Right ventricle myocardium inferior (tissue), 1 donor: ENCODE measurements around the gene ARHGAP42. TPM values are rescaled to one million over a fixed set of nuclear protein-coding genes. Genes with fewer than 3 reads are reported as not detected.

Experiments used
- ATAC-seq: fragments of 200-7000 bp; cut with Tn5 transposase; one replicate; pipeline ENCODE4 v1.9.1; 2020; ENCODE audit warnings: mild to moderate bottlenecking, moderate library complexity
- DNase-seq: peaks from one replicate; pipeline ENCODE4 v3.0.0; 2021; ENCODE audit errors: missing footprints
- intact Hi-C: fragments of 100-400 bp; cut with DNase I; formaldehyde crosslinking; loops from one replicate; pipeline ENCODE4 v1.11.0; 2022
- total RNA-seq: library from RNA; stranded (reverse); fragmentation: NEBNext Ultra II Directional; extraction: Animal tissue kit (Norgen Biotek cat#: 25700); gene quantifications from one replicate; pipeline ENCODE4 v1.2.1, GENCODE V29; 2021
- donor health status: DM: no; HTN: yes; CAD: no; lungs with severe emphysema.

Gene ARHGAP42
- total RNA-seq, 1 donor from 2014 or later: 4.5 TPM

DNA sequence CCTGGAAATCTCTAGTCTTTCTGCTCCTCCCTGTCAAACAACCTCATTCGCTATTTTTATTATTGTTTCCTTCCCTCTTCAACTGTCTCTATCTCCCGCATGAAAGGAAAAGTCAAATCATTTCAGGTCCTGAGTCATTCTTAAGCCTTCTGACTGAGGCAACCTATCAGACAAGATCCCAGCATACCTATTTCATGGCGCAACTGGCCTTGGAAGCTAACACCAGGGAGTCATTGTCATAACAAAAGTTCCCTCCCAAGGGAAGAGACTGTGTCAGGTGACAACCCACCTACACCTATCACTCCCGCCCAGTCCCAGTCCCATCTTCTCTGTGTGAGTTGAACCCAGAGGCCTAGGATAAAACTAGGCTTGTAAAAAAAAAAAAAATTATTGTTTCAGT is 10.2 kb upstream of the ARHGAP42 start:
- no peak for ATAC-seq
- DNase-seq: no peak
- intact Hi-C loops: no loop called here

DNA sequence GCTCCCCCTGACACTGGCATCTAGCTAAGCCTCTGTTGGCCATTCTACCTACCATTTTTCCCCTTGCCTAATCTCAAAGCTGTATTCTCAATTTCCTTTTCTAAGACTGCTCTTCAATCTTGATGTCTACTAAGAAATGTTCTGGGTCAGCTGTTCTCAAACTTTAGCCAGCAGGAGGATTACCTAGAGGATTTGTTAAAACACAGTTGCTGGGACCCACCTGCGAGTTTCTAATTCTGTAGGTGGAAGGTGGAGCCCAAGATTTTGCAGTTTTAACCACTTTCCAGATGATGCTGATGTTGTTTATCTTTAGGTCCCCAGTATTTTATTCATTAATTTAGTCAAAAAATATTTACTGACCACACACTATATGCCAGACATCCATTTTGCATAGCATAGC is 9.3 kb upstream of the ARHGAP42 start:
- DNase-seq (no peak), ATAC-seq (no peak)
- intact Hi-C loops: no loop called here

DNA sequence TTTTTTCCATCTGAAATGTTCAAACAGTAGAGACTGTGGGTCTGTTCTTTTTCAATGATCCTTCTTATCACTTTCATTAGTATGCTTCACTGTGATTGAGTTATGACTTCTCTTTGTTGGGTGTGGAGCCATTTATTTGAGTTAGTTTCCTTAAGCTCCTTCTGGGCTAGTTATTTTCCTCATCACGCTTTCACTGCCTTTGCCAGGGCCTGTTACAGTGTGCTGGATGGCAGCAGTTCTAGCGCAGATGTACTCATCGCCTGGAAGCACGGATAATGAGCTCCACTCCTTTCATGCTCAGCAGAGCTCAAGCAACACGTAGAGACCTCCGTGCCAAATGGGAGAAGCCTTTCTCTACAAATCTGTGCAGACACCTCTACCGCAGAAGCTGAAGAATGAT is 7.0 kb upstream of the ARHGAP42 start:
- no peak for DNase-seq
- intact Hi-C loops: loop anchor here (5.0 kb wide), 1 partner anchor 252 kb away; no protein-coding TSS in a partner anchor
- no peak for ATAC-seq

DNA sequence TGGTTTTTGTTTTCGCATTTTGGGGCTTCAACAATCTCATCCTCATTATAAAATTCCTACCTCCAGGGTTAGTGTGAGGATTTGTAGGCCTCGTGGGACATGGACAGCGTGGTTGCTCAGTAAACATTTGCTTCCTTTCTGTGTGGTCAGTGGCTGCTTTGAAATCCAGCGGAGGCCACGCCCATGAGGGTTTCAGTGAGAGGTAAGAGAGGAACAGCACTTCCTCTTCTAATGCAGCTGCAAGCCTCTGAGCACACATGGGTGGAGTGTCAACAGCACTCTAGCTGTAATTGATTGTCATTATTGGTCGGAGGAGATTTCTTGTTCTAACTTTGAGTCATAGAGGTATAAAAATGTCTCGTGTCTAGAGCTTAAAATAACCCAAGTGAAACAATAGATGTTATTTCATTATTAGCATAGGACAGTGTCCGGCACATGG is 6.0 kb upstream of the ARHGAP42 start:
- intact Hi-C loops: loop anchor here (5.0 kb wide), 1 partner anchor 251 kb away; no protein-coding TSS in a partner anchor
- peak; percentile 75 for DNase-seq
- peak; percentile 69 for ATAC-seq

DNA sequence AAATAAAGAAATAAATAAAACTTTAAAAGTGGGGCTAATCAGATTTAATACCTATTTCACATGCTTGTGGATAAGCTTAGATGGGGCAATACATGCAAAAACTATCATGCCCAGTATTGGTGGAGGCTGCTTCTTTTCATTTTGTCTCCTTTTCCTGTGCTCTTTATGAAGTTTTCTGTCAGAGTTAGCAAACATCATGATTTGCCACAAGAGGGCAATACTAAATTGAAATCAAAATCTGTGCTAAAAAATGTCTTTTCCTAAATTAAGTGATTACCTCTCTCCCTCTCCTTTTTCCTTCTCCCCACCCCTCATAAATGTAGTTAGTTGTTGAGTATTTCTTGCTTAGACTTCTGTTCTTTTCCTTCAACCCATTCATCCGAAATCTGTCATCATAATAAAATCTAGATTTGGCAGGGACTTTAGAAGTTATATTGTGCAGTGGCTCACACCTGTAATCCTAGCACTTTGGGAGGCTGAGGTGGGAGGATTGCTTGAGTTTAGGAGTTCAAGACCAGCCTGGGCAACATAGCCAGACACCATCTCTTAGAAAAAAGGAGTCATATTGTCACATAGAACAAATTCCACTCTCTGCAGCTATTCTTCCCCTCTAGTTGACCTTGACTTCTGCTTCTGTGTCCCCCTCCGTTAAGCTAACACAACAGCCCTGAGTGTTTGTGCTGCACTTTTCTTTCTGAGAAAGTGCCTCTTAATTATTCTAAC is 4.7 kb upstream of the ARHGAP42 start:
- ATAC-seq (no peak), DNase-seq (no peak)
- intact Hi-C loops: loop anchor here (2.0 to 5.0 kb wide), 2 partner anchors 172 to 250 kb away; no protein-coding TSS in a partner anchor

DNA sequence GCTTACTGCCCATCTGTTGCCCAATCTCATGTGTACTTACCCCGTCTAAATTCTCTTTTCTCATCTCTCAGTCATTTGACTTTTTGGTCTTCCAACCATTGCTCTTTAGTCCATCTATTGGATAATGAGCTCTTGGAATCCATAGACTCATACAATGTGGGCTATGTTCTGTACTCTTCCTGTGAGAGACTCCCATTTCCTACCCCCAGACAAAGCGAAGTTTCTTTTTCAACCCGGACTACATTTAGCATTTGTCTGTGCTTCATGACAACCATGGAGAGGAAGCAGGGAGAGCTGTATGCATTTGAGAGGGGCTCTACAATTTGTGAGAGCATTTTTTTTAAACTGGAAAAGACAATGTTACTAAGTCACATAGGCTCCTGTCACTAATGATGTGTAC is 4.0 kb upstream of the ARHGAP42 start:
- intact Hi-C loops: loop anchor here (2.0 to 5.0 kb wide), 2 partner anchors 172 to 249 kb away; no protein-coding TSS in a partner anchor
- DNase-seq: no peak

DNA sequence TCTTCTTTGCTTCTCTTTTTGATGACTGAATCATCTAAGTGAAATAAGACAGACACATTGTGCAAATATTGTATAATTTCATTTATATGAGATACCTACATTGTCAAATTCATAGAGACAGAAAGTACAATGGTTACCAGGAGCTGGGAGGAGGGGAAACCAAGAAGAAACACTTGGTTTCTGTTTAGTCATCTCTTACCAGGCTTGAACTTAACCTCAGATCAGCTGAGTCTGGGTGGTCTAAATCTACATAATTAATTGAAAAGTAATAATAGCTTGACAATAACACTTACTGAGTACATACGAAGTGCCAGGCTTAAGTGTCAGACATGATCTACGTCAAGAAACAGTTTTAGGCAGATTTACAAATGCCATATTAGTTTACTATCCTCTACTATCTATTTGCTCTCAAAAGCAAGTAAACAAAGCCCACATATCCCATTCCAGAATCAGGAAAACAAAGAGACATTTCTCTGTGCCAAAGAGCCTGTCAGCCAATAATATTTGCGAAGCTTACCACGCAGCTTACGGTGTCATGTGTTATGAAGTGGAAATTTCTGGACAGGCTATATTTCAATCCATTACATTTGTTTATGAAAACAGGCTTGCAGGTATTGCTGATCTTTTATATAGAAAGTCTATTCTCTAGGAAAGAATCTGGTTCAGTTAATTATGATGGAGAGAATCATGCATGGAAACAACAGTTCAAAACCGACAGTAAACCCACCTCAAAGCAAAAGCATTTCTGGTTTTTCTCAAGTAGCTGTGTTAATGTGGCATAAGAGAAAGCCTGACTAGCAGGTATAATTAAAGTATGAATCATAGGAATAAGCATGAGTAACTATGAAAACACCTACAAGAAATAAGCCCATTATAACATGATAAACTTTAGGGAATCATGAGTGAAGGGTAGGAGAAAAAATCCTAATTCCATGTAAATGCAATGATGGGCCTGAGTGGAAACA is 2.7 kb upstream of the ARHGAP42 start:
- ATAC-seq: no peak
- intact Hi-C loops: loop anchor here (5.0 kb wide), 3 partner anchors 103 to 248 kb away; no protein-coding TSS in a partner anchor
- DNase-seq: no peak

More for the DNA sequence above, 4.0 kb upstream of the ARHGAP42 start:
- ATAC-seq: no peak

DNA sequence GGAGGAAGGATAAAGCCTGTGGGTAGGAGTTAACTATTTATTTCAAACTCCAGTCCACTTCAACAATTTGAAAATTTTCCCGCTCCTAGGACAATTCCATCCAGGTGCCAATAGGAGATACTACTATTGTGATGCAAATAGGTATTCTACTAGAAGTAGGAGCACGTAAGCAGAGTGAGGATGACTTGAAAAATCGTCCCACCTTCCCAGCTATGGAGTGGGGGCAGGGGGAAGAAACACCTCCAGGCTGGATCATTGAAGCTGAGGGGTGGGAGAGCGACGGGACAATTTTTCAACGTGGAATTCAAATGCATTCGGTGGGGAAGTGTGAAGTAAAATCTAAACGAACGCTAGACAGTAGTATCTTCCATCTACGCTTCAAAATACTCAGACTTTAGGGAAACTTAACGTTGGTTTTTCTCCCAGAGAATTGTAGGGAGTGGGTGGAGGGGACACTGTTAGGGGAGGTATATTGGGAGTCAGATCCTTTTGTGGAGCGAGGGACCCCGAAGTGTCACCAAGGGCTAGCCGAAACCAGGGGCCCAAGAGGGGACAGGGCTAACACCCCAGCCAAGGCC is 523 bp upstream of the ARHGAP42 start:
- DNase-seq (no peak), ATAC-seq (no peak)
- intact Hi-C loops: loop anchor here (2.0 to 5.0 kb wide), 3 partner anchors 54 to 109 kb away; no protein-coding TSS in a partner anchor

DNA sequence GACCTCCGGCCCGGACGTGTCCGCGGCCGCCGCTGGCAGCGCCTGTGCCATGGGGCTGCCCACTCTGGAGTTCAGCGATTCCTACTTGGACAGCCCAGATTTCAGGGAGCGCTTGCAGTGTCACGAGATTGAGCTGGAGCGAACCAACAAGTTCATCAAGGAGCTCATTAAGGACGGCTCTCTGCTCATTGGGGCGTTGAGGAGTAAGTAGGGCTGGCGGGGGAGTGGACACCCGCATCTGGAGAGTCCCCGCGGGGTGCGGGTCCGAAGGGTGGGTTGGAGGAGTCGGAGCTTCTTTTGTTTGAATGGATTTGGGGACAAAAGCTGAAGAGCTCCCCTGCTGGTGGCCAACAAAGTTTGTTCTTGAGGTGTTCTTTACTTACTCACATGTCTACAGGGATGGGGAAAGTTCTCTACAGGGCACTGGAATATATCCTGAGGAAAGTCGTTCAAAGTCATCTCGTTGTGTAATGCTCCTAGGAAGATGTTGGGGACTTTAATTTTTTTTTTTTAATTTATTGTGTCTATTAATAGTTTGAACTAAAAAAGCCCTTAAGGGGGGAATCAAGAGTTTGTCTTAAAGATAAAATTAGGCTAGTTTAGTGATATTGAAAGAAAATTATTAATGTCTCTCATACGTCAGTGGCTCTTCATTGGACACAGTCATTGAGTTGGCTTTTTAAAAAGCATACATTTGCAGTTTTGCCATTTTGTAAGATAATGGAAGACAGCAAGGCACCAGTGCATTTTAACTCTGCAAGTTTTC is 725 bp downstream of the ARHGAP42 start:
- DNase-seq: peak; percentile 74
- peak; percentile 75 for ATAC-seq
- intact Hi-C loops: loop anchor here (2.0 to 5.0 kb wide), 3 partner anchors 55 to 111 kb away; no protein-coding TSS in a partner anchor

DNA sequence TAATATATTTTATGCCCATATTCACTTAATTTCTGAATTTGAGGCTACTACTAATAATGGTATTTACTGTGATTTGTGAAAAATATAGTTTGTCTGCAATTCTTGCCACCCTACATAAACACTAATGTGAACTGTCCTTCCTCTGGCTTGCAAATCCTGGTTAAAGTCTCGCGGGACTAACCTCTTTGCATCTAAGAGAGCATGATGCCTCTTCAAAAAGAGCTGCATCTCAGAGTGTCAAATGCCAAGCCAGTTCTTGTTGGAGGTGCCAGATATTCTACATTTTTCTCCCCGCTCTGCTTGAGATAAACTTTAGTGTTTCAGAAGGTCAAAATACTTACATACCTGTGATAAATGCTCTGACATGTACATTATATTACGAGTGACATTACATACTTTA is 2.1 kb downstream of the ARHGAP42 start:
- intact Hi-C loops: loop anchor here (5.0 kb wide), 2 partner anchors 98 to 112 kb away; no protein-coding TSS in a partner anchor
- ATAC-seq (no peak), DNase-seq (no peak)

DNA sequence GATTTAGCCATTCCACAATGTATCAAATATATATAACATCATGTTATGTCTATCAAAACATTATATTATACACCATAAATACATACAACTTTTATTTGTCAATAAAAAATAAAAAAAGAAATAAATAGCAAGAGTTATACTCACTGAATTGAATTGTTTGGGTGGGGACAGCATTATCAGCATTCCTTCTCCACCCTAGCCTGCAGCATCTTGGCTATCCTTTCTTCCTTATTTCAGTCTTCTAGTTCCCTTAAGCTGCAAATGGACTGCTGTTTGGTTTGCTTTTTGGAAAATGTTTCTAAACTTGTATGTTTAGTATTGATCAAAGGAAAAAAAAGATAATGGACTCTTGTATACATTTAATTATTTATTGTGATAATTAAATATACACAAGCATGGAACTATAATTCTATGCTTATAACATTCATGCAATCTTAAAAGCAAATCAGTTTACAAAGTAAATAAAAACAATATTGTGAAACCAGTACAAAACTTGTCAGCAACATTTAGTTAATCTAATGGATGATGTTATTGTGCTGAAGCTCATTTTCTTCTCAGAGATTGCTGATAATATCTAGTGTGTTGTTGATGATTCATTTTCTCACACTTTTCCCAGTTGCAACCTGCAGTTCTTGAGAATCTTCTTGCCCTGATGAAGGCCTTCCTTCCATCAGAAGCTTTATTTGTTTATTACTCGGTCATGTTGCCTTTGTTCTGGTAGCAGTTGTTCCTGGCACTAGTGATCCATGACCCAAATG is 5.0 kb downstream of the ARHGAP42 start:
- no peak for ATAC-seq
- DNase-seq: no peak
- intact Hi-C loops: no loop called here

DNA sequence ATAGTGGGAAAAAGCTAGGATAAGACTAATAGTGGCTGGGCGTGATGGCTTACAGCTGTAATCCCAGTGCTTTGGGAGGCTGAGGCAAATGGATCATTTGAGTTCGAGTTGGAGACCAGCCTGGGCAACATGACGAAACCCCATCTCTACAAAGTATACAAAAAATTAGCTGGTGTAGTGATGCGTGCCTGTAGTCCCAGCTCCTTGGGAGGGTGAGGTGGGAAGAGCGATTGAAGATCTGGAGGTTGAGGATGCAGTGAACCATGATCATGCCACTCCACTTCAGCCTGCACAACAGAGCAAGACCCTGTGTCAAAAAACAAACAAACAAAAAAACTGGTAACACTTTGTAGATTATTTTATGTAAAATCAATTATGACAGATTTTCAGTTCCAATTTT is 8.8 kb downstream of the ARHGAP42 start:
- DNase-seq (no peak), ATAC-seq (no peak)
- intact Hi-C loops: no loop called here

DNA sequence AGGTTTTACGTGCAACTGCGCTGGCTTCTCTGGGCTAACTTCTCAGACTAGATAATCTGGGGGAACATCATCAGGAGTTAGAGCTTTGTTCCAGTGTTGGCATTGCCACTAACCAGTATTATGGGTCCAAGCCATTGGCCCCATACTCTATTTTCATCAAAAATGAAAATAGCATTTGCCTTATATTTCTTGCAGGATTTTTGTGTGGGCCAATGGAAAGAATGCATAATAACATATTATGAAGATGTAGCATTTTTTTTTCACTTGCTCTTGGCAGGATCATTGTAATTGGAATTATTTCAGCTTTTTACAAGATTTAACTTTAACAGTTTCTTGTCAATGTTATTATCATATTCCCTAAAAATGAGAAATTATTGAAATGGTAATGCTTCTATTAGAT is 16.1 kb downstream of the ARHGAP42 start:
- ATAC-seq (no peak), DNase-seq (no peak)
- intact Hi-C loops: no loop called here

DNA sequence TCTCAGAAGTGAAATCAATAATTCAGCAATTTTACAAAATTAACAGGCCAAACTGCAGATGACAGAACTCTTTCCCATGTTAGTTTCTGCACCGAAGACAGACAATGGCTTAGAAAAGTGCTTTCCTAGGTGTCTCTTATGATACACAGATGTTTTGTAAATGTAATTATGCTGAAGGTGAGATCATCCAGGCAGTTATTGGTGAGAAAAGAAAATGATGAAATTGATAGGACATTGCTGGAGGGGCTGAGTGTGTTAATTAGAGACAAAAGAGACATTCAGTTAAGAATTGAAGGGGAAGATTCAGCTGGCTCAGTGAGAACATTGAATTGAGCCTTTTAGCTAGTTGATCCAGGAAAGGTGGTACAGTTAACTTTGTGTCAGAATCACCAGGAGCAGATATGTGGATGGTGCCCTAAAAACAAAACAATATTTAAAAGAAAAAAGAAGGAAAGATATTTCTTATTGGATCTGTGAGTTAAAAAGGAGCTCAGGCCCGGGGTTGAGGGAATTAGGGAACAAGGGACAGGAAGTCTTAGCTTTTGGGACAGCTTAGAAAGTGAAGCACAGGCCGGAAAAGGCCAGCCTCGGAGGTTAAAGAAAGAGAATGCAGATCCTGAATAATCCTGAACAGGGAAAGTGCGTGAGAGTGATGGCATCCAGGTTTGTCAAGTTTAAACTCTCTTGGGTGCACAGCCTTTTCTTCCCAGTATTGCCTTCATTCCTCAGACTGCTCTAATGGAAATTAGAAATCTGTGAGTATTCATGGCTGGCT is 16.9 kb downstream of the ARHGAP42 start:
- no peak for DNase-seq
- no peak for ATAC-seq
- intact Hi-C loops: no loop called here

DNA sequence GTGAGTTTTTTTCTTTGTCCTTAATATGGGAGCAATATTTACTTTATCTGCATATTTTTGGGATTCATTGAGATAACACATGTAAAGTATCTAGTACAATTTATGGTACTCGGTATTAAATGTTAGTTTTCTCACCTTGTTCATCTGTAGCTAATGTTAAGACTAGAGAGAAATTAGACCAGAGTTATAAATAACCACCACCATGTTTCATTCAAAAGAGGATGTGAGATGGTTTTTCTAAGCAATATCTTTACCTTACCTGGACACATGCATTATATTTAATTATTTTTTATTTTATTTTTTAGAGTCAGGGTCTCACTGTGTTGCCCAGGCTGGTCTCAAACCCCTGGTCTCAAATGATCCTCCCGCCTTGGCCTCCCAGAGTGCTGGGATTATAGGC is 18.4 kb downstream of the ARHGAP42 start:
- ATAC-seq: no peak
- intact Hi-C loops: no loop called here
- DNase-seq: no peak

DNA sequence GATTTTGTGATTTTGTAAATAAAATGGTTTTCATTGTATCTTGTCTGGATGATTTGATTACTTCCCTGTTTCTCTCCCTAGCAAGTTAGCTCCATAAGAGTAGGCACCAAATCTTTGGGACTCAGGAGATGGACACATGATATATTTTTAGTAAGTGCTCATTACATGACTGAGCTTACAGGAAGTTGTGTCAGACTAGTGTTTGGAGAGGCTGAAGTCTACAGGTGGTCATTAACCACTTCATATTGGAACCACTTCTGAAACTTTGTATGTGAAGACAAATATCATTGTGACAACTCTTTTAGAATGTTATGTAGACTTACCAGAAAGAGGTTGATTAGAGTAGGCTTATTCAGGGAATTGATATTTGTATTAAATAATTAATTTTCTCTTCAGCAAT is 19.1 kb downstream of the ARHGAP42 start:
- intact Hi-C loops: no loop called here
- no peak for ATAC-seq

More for the DNA sequence above, 19.1 kb downstream of the ARHGAP42 start:
- no peak for DNase-seq
